ENCODE measurements around the gene NLRC3.
"Not testable (repeated sequence)": the region's sequence is repeated elsewhere in the genome, so short reads cannot be mapped to it uniquely, and the experiment has no call there.

NLRC3 gene

GRCh38 chr16:3548445-3548844 lies 28.8 kb downstream of the NLRC3 start:
- no peak for DNase-seq (ENCODE audit: low read depth, low spot score)

- DNase-seq (ENCODE audit: low read depth, low spot score): no peak
These were observed 30.1 kb downstream of the NLRC3 start for GRCh38 chr16:3546986-3547682.

DNA sequence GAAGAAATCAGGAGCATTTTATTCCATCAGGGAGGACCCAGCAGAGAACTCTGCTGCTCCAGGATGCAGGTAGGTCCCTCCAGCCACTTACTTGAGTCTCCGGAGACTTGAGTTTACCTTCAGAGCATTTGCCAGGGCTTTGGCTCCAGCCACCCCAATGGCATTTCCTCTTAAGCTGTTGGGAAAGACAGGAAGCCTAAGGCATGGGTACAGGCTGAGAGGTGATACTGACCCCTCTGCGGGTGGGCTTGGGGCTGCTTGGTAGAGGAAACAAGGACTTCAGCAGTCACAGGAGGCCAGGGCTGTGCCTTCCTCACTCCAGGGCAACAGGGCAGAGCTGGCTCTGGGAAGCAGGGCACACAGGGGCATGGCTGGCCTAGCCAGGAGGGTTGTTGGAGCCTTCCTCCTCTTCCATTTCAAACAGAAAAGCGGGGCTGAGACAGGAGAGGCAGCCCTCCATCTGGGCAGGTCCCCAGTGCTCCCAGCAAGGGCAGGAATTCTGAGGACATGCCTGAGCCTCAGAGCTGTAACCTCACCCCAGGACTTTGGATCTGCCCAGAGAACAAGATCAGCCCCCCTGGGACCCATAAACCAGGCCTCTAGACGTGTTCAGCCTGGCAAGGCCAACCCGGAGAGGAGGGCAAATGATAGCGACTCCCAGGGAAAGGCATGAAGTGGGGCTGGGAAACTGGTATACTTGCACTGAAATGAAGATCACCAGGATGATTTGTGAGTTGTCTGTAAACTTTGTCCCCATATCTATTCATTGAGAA lies 34.4 kb downstream of the NLRC3 start:
- DNase-seq (ENCODE audit: low read depth, low spot score): no peak

- DNase-seq (ENCODE audit: low read depth, low spot score): no peak
These were observed 35.6 kb downstream of the NLRC3 start for GRCh38 chr16:3541527-3542155.

- no peak for DNase-seq (ENCODE audit: low read depth, low spot score)
These were observed 39.0 kb downstream of the NLRC3 start for GRCh38 chr16:3538222-3538621.

- DNase-seq (ENCODE audit: low read depth, low spot score): no peak
These were observed 40.4 kb downstream of the NLRC3 start for GRCh38 chr16:3536851-3537250.

- DNase-seq (ENCODE audit: low read depth, low spot score): no peak
These were observed 40.9 kb downstream of the NLRC3 start for GRCh38 chr16:3536271-3536731.

GRCh38 chr16:3534126-3534525 lies 43.1 kb downstream of the NLRC3 start:
- DNase-seq (ENCODE audit: low read depth, low spot score): no peak

- no peak for DNase-seq (ENCODE audit: low read depth, low spot score)
These were observed 44.5 kb downstream of the NLRC3 start for GRCh38 chr16:3532741-3533140.

- DNase-seq (ENCODE audit: low read depth, low spot score): no peak
These were observed 46.8 kb downstream of the NLRC3 start for GRCh38 chr16:3530371-3530914.

DNA sequence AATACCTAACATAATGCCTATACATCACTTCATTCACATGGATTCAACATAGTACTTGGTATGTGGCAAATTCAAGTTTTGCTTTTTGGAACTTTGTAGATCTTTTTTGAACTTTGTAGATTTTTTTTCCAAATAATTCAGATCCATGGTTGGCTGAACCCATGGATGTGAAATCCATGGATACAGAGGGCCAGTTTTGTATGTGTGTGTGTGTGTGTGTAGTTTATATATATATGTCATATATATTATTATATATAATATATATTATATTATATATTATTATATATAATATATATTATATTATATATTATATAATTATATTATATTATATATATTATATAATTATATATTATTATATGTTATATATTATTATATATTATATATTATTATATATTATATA lies 48.0 kb downstream of the NLRC3 start:
- DNase-seq (ENCODE audit: low read depth, low spot score): no peak

DNA sequence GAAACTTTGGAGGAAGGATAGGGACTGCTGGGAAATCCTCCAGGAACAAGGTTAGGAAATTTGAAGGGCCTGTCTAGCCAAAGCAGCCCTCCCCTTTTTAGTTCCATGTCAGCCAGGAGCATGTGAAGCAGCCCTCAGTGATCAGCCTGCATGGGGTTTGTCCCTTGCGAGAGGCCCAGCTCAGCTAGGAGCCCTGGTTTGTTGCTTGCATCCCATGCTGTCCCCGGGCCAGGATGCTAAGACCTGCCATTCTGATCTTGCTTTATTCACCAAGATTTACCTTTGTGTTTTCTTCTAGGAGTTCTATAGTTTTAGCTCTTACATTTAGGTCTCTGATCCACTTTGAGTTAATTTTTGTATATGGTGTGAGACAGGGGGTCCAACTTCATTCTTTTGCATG lies 48.8 kb downstream of the NLRC3 start:
- DNase-seq (ENCODE audit: low read depth, low spot score): no peak

- DNase-seq (ENCODE audit: low read depth, low spot score): not testable (repeated sequence)
These were observed 49.9 kb downstream of the NLRC3 start for GRCh38 chr16:3527216-3527829.

GRCh38 chr16:3525951-3526350 lies 51.3 kb downstream of the NLRC3 start:
- DNase-seq (ENCODE audit: low read depth, low spot score): no peak

GRCh38 chr16:3523281-3523680 lies 53.9 kb downstream of the NLRC3 start:
- DNase-seq (ENCODE audit: low read depth, low spot score): no peak

DNA sequence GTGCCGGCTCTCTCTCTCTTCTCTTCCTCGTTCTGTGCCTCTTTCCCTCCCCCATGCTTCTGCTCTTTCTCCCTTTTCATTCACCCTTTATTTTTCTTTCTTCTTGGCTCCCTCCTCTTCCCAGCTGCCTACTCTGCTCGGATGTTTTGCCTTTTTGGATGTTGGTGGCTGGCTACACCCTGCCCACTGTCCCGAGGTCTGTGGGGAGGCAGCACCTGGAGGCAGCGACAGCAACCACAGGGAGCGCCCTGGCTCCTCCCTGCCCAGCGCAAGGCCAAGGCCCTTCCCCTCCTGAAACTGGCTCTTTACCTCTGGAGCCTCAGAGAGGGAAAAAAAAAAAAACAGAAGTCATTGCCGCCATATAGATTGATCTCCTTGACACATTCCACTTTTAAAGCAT lies 56.4 kb downstream of the NLRC3 start:
- no peak for DNase-seq (ENCODE audit: low read depth, low spot score)

- DNase-seq (ENCODE audit: low read depth, low spot score): no peak
These were observed 56.8 kb downstream of the NLRC3 start for GRCh38 chr16:3520413-3520812.

GRCh38 chr16:3519581-3519980 lies 57.6 kb downstream of the NLRC3 start:
- DNase-seq (ENCODE audit: low read depth, low spot score): no peak

GRCh38 chr16:3518986-3519348 lies 58.2 kb downstream of the NLRC3 start:
- no peak for DNase-seq (ENCODE audit: low read depth, low spot score)

- DNase-seq (ENCODE audit: low read depth, low spot score): no peak
These were observed 58.8 kb downstream of the NLRC3 start for GRCh38 chr16:3518292-3518985.

DNA sequence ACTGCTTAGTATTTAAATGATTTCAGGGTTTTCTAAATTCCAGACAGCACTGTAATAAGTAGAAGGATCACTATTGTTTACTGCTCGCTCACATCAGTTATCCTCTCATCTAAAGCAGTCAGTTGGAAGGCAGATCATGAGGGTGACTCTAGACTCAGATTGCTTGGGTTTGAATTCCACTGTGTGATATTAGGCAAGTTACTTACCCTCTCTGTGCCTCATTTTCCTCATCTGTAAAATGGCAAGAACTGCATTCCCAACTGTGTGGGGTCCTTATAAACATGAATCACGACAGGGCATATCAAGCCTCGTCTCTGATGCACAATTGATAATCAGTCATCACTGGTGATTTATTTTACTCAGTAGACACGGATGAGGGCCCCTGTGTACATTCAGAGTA lies 61.3 kb downstream of the NLRC3 start:
- no peak for DNase-seq (ENCODE audit: low read depth, low spot score)

Measured in smooth muscle cell of the brain vasculature (primary cell).